ENCODE results near the gene DAAM1.

DAAM1 gene

GRCh38 chr14:59346329-59346728, 157.9 kb downstream of the DAAM1 start:
- DNase-seq, result no peak

- no peak for DNase-seq
These were observed 158.5 kb downstream of the DAAM1 start for GRCh38 chr14:59346796-59347510.

GRCh38 chr14:59347511-59347900, 159.0 kb downstream of the DAAM1 start:
- DNase-seq, result no peak

GRCh38 chr14:59347915-59348314, 159.4 kb downstream of the DAAM1 start:
- DNase-seq, result no peak

- DNase-seq, result no peak
These were observed 160.8 kb downstream of the DAAM1 start for GRCh38 chr14:59349258-59349701.

- DNase-seq, result no peak
These were observed 164.5 kb downstream of the DAAM1 start for GRCh38 chr14:59352961-59353360.

- DNase-seq, result no peak
These were observed 166.2 kb downstream of the DAAM1 start for GRCh38 chr14:59354666-59355065.

GRCh38 chr14:59355091-59355490, 166.6 kb downstream of the DAAM1 start:
- no peak for DNase-seq

- DNase-seq, result no peak
These were observed 167.8 kb downstream of the DAAM1 start for GRCh38 chr14:59356312-59356711.

- no peak for DNase-seq
These were observed 168.3 kb downstream of the DAAM1 start for GRCh38 chr14:59356767-59357166.

GRCh38 chr14:59358102-59358501, 169.6 kb downstream of the DAAM1 start:
- no peak for DNase-seq

- no peak for DNase-seq
These were observed 170.3 kb downstream of the DAAM1 start for GRCh38 chr14:59358784-59359183.

GRCh38 chr14:59359431-59360124, 171.1 kb downstream of the DAAM1 start:
- DNase-seq, result no peak

GRCh38 chr14:59360233-59360632, 171.8 kb downstream of the DAAM1 start:
- DNase-seq, result no peak

GRCh38 chr14:59360923-59361794, 172.7 kb downstream of the DAAM1 start:
- peak; percentile 15 for DNase-seq

GRCh38 chr14:59362513-59362912, 174.0 kb downstream of the DAAM1 start:
- no peak for DNase-seq

- DNase-seq, result no peak
These were observed 175.2 kb downstream of the DAAM1 start for GRCh38 chr14:59363531-59364226.

GRCh38 chr14:59370158-59370742, 181.8 kb downstream of the DAAM1 start:
- DNase-seq, result no peak

- no peak for DNase-seq
These were observed 183.3 kb downstream of the DAAM1 start for GRCh38 chr14:59371771-59372170.

- no peak for DNase-seq
These were observed 185.6 kb downstream of the DAAM1 start for GRCh38 chr14:59374048-59374447.

- DNase-seq, result no peak
These were observed 188.2 kb downstream of the DAAM1 start for GRCh38 chr14:59376686-59377085.

- DNase-seq, result no peak
These were observed 189.0 kb downstream of the DAAM1 start for GRCh38 chr14:59377491-59377890.

Data from NCI-H1417 treated with DMSO at 0.1 percent for 48 hours (cell line).